ENCODE data around the gene NAT8L. TPM values are rescaled to one million over a fixed set of nuclear protein-coding genes. Genes with fewer than 3 reads are reported as not detected.

NAT8L gene, protein sequence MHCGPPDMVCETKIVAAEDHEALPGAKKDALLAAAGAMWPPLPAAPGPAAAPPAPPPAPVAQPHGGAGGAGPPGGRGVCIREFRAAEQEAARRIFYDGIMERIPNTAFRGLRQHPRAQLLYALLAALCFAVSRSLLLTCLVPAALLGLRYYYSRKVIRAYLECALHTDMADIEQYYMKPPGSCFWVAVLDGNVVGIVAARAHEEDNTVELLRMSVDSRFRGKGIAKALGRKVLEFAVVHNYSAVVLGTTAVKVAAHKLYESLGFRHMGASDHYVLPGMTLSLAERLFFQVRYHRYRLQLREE
- total RNA-seq, result under 0.01 and 0.11 TPM in 2 replicates

DNA sequence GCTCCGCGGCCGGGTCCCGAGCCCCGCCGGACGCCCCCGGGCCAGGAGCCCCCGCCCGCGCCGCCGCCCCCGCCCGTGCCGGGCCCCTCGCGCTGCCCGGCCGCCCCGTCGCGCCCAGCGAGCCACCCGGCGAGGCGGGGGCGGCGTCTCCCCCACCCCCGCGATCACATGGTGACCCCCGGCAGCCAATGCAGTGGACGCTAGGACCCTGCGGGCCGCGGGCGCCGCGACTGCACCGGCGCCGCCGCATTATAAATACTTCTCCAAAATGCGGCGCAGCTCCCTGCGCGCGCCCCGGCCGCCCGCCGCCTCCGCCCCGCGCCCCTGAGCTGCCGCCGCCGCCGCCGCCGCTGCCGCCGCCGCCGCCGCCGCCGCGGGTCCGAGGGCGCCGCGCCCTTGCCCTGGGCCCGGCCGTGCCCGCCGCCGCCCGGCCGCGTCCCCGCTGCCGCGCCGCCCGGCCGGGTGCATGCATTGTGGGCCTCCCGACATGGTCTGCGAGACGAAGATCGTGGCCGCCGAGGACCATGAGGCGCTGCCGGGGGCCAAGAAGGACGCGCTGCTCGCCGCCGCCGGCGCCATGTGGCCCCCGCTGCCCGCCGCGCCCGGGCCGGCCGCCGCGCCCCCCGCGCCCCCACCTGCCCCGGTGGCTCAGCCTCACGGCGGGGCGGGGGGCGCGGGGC, at the start of gene NAT8L:
Gene NAT8L, plus strand, starts transcription at position 282 of the 680 bp plus-strand sequence. Its CDS starts 185 bp downstream, at position 467.

Other genes with a start within 250 kb of the NAT8L start
- gene LETM1, start 203.2 kb upstream of the NAT8L start, total RNA-seq, result 53.8 and 65.3 TPM in 2 replicates
- gene NSD2, start 187.9 kb upstream of the NAT8L start, total RNA-seq, result 34.2 and 46.0 TPM in 2 replicates
- 30.5 and 38.5 TPM in 2 replicates for gene NELFA, start 50.4 kb upstream of the NAT8L start, total RNA-seq
- 7.4 and 8.2 TPM in 2 replicates for gene HAUS3, start 182.8 kb downstream of the NAT8L start, total RNA-seq
- 2.8 and 6.7 TPM in 2 replicates for gene POLN, start 182.8 kb downstream of the NAT8L start, total RNA-seq
- 130 and 131 TPM in 2 replicates for gene MXD4, start 202.8 kb downstream of the NAT8L start, total RNA-seq